SK-N-SH treated with all-trans-retinoic acid at 6 μM for 48 hours (cell line): Measurements from ENCODE around the gene RABEPK.
A peak's percentile ranks its signal among the peaks of the same experiment; 100 is the strongest.
"Not testable (repeated sequence)": the region's sequence is repeated elsewhere in the genome, so short reads cannot be mapped to it uniquely, and the experiment has no call there.

Source experiments
- ATAC-seq: fragments of 200-7000 bp; cut with Tn5 transposase; 3 replicates; pipeline ENCODE4 v1.9.1; 2020; ENCODE audit warnings: mild to moderate bottlenecking, moderate library complexity
- ARNTL ChIP-seq: fragments of 450-650 bp; formaldehyde crosslinking; IDR thresholded peaks from 2 replicates; pipeline ENCODE4 v1.5.0; 2020; ENCODE audit warnings: low read depth, mild to moderate bottlenecking, moderate library complexity, borderline replicate concordance
- BACH2 ChIP-seq: fragments of 250-450 bp; sonication (Bioruptor Pico); IDR thresholded peaks from 2 replicates; pipeline ENCODE4 v1.9.0; 2021; ENCODE audit warnings: mild to moderate bottlenecking, borderline replicate concordance
- CREB5 ChIP-seq: fragments of 250-450 bp; sonication (Bioruptor Pico); IDR thresholded peaks from 2 replicates; pipeline ENCODE4 v1.5.1; 2020; ENCODE audit warnings: low read depth, mild to moderate bottlenecking, moderate library complexity
- CSDC2 ChIP-seq: fragments of 250-450 bp; sonication (Bioruptor Pico); IDR thresholded peaks from 2 replicates; pipeline ENCODE4 v1.5.0; 2020; ENCODE audit warnings: mild to moderate bottlenecking, moderate library complexity
- GLIS3 ChIP-seq: fragments of 250-450 bp; sonication (Bioruptor Pico); IDR thresholded peaks from 2 replicates; pipeline ENCODE4 v1.5.0; 2020; ENCODE audit warnings: mild to moderate bottlenecking, moderate library complexity
- ISL1 ChIP-seq: fragments of 250-450 bp; sonication (Bioruptor Pico); IDR thresholded peaks from 2 replicates; pipeline ENCODE4 v2.1.2; 2022; ENCODE audit warnings: mild to moderate bottlenecking, moderate library complexity
- OSR1 ChIP-seq: fragments of 250-450 bp; sonication (Bioruptor Pico); IDR thresholded peaks from 2 replicates; pipeline ENCODE4 v1.8.0; 2022; ENCODE audit warnings: moderate library complexity, mild to moderate bottlenecking, inconsistent platforms
- POU6F1 ChIP-seq: fragments of 250-450 bp; sonication (Bioruptor Pico); IDR thresholded peaks from 2 replicates; pipeline ENCODE4 v1.8.0; 2021; ENCODE audit warnings: low read depth, mild to moderate bottlenecking, moderate library complexity, borderline replicate concordance
- PPARA ChIP-seq: fragments of 250-450 bp; sonication (Bioruptor Pico); IDR thresholded peaks from 2 replicates; pipeline ENCODE4 v1.5.0; 2020; ENCODE audit warnings: mild to moderate bottlenecking, borderline replicate concordance
- RARB ChIP-seq: fragments of 250-450 bp; sonication (Bioruptor Pico); IDR thresholded peaks from 2 replicates; pipeline ENCODE4 v1.8.0; 2021; ENCODE audit warnings: mild to moderate bottlenecking, moderate library complexity
- SNAI2 ChIP-seq: fragments of 250-450 bp; sonication (Bioruptor Pico); IDR thresholded peaks from 2 replicates; pipeline ENCODE4 v1.5.0; 2020; ENCODE audit warnings: mild to moderate bottlenecking, moderate library complexity
- TCF4 ChIP-seq: fragments of 250-450 bp; sonication (Bioruptor Pico); IDR thresholded peaks from 2 replicates; pipeline ENCODE4 v1.8.0; 2021; ENCODE audit warnings: mild to moderate bottlenecking, moderate library complexity, borderline replicate concordance
- TOX ChIP-seq: fragments of 250-450 bp; sonication (Bioruptor Pico); IDR thresholded peaks from 2 replicates; pipeline ENCODE4 v1.8.0; 2021; ENCODE audit warnings: mild to moderate bottlenecking, moderate library complexity, borderline replicate concordance
- ZC3H10 ChIP-seq: fragments of 250-450 bp; sonication (Bioruptor Pico); IDR thresholded peaks from 2 replicates; pipeline ENCODE4 v1.5.1; 2021; ENCODE audit warnings: mild to moderate bottlenecking, moderate library complexity
- ZFP30 ChIP-seq: fragments of 450-650 bp; formaldehyde crosslinking; IDR thresholded peaks from 2 replicates; pipeline ENCODE4 v1.5.0; 2022; ENCODE audit warnings: mild to moderate bottlenecking, moderate library complexity
- ZNF565 ChIP-seq: fragments of 450-650 bp; formaldehyde crosslinking; conservative IDR thresholded peaks from 2 replicates; pipeline ENCODE4 v1.5.0; 2020; ENCODE audit warnings: low read depth, mild to moderate bottlenecking, moderate library complexity
- ZNF70 ChIP-seq: fragments of 450-650 bp; formaldehyde crosslinking; IDR thresholded peaks from 2 replicates; pipeline ENCODE4 v1.5.0; 2020; ENCODE audit warnings: mild to moderate bottlenecking, moderate library complexity
- ZNF8 ChIP-seq: fragments of 450-650 bp; formaldehyde crosslinking; IDR thresholded peaks from 2 replicates; pipeline ENCODE4 v1.5.0; 2020; ENCODE audit warnings: mild to moderate bottlenecking, moderate library complexity
- TF ChIP-seq, protein P1 (sequence below): fragments of 250-450 bp; sonication (Bioruptor Pico); IDR thresholded peaks from 2 replicates; pipeline ENCODE4 v1.5.1; 2021; ENCODE audit warnings: mild to moderate bottlenecking, moderate library complexity
- TF ChIP-seq, protein P2 (sequence below): fragments of 250-450 bp; sonication (Bioruptor Pico); IDR thresholded peaks from 2 replicates; pipeline ENCODE4 v1.8.0; 2020; ENCODE audit warnings: mild to moderate bottlenecking, moderate library complexity, borderline replicate concordance
- TF ChIP-seq, protein P3 (sequence below): fragments of 250-450 bp; sonication (Bioruptor Pico); IDR thresholded peaks from 2 replicates; pipeline ENCODE4 v1.5.0; 2020; ENCODE audit warnings: mild to moderate bottlenecking, moderate library complexity

RABEPK gene

GRCh38 chr9:125180876-125181275 is 19.5 kb upstream of the RABEPK start (continued):
- no peak for TF ChIP-seq POU6F1 (CRISPR knock-in tag)

GRCh38 chr9:125181756-125182155 is 18.6 kb upstream of the RABEPK start:
- ATAC-seq, result not testable (repeated sequence)

- no peak for ATAC-seq
- TF ChIP-seq ISL1 (CRISPR knock-in tag) (peak; percentile 67), TOX (CRISPR knock-in tag) (no peak)
Observed at GRCh38 chr9:125183054-125183453, 17.3 kb upstream of the RABEPK start.

DNA sequence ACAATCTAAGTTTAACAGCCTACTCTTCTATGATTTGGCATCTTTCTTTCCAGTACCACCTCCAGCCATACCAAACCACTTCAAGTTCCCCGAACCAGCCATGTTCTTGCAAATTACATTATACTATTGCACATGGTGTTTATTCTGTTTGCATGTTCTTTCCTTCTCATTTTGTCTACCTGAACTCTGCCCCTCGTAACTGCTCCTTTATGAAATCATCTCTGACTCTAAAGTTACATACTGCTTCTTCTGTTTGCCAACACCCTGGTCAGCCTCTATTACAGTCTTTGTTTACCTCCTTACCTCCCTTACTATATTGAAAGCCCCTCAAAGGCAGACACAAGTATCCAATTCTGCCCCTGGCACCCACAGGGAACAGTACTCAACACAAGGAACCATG is 16.8 kb upstream of the RABEPK start:
- no peak for ATAC-seq
- no peak for TF ChIP-seq RARB
- TF ChIP-seq ARNTL, result no peak
- no peak for TF ChIP-seq ZNF8
- no peak for TF ChIP-seq CREB5
- TF ChIP-seq PPARA (CRISPR knock-in tag), result no peak
- TF ChIP-seq BACH2 (CRISPR knock-in tag), result no peak
- TF ChIP-seq ZNF565 (CRISPR knock-in tag), result no peak
- no peak for TF ChIP-seq ZC3H10 (CRISPR knock-in tag)
- TF ChIP-seq, protein P1, sequence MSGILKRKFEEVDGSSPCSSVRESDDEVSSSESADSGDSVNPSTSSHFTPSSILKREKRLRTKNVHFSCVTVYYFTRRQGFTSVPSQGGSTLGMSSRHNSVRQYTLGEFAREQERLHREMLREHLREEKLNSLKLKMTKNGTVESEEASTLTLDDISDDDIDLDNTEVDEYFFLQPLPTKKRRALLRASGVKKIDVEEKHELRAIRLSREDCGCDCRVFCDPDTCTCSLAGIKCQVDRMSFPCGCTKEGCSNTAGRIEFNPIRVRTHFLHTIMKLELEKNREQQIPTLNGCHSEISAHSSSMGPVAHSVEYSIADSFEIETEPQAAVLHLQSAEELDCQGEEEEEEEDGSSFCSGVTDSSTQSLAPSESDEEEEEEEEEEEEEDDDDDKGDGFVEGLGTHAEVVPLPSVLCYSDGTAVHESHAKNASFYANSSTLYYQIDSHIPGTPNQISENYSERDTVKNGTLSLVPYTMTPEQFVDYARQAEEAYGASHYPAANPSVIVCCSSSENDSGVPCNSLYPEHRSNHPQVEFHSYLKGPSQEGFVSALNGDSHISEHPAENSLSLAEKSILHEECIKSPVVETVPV, result no peak
- TF ChIP-seq, protein P2, sequence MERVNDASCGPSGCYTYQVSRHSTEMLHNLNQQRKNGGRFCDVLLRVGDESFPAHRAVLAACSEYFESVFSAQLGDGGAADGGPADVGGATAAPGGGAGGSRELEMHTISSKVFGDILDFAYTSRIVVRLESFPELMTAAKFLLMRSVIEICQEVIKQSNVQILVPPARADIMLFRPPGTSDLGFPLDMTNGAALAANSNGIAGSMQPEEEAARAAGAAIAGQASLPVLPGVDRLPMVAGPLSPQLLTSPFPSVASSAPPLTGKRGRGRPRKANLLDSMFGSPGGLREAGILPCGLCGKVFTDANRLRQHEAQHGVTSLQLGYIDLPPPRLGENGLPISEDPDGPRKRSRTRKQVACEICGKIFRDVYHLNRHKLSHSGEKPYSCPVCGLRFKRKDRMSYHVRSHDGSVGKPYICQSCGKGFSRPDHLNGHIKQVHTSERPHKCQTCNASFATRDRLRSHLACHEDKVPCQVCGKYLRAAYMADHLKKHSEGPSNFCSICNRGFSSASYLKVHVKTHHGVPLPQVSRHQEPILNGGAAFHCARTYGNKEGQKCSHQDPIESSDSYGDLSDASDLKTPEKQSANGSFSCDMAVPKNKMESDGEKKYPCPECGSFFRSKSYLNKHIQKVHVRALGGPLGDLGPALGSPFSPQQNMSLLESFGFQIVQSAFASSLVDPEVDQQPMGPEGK (CRISPR knock-in tag), result no peak
- no peak for TF ChIP-seq OSR1 (CRISPR knock-in tag)
- TF ChIP-seq CSDC2 (CRISPR knock-in tag), result no peak
- no peak for TF ChIP-seq TOX (CRISPR knock-in tag)
- TF ChIP-seq ISL1 (CRISPR knock-in tag), result no peak
- TF ChIP-seq, protein P3, sequence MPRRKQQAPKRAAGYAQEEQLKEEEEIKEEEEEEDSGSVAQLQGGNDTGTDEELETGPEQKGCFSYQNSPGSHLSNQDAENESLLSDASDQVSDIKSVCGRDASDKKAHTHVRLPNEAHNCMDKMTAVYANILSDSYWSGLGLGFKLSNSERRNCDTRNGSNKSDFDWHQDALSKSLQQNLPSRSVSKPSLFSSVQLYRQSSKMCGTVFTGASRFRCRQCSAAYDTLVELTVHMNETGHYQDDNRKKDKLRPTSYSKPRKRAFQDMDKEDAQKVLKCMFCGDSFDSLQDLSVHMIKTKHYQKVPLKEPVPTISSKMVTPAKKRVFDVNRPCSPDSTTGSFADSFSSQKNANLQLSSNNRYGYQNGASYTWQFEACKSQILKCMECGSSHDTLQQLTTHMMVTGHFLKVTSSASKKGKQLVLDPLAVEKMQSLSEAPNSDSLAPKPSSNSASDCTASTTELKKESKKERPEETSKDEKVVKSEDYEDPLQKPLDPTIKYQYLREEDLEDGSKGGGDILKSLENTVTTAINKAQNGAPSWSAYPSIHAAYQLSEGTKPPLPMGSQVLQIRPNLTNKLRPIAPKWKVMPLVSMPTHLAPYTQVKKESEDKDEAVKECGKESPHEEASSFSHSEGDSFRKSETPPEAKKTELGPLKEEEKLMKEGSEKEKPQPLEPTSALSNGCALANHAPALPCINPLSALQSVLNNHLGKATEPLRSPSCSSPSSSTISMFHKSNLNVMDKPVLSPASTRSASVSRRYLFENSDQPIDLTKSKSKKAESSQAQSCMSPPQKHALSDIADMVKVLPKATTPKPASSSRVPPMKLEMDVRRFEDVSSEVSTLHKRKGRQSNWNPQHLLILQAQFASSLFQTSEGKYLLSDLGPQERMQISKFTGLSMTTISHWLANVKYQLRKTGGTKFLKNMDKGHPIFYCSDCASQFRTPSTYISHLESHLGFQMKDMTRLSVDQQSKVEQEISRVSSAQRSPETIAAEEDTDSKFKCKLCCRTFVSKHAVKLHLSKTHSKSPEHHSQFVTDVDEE (CRISPR knock-in tag), result no peak
- TF ChIP-seq ZNF70, result no peak
- TF ChIP-seq GLIS3 (CRISPR knock-in tag), result no peak
- no peak for TF ChIP-seq ZFP30 (CRISPR knock-in tag)
- TF ChIP-seq TCF4 (CRISPR knock-in tag), result no peak
- TF ChIP-seq SNAI2 (CRISPR knock-in tag), result no peak
